ENCODE measurements around the gene SMIM32. TPM values are rescaled to one million over a fixed set of nuclear protein-coding genes. Genes with fewer than 3 reads are reported as not detected.

SMIM32 gene
- total and polyA plus RNA-seq, 2 donors (not counting 3 experiments of a cell fraction or from before 2014, with no cell fraction given), result not detected

- H3K9me1 ChIP-seq (replicated peaks; ENCODE audit: control insufficient read depth, extremely low read depth, insufficient read depth, low read length), result no peaks in the 10 kb centered on the region
- no peaks in the 10 kb centered on the region for H3K9me3 ChIP-seq (replicated peaks; ENCODE audit: control insufficient read depth, insufficient read depth, low read length)
- H3K4me3 ChIP-seq (replicated peaks in 1 of 3; ENCODE audit: insufficient read depth in 1 of 3, low read depth in 1 of 3, low read length in 3 of 3), result no peak overlapping the region
- H3K36me3 ChIP-seq (ENCODE audit: control insufficient read depth in 2 of 2, extremely low read depth in 1 of 2, insufficient read depth in 2 of 2, low read length in 2 of 2), result no peaks in the 10 kb centered on the region
- intact Hi-C loops (cut with micrococcal nuclease) (no loop called here), dilution Hi-C loops (cut with MboI; ENCODE audit: extremely low pct_ligation_motif_present, low sequenced_read_pairs) (no loop called here)
- H3K4me1 ChIP-seq (ENCODE audit: control insufficient read depth, extremely low read depth, insufficient read depth, low read length), result no peaks in the 10 kb centered on the region
- H2AFZ ChIP-seq (ENCODE audit: low read depth, low read length), result no peak overlapping the region
- TF ChIP-seq GATA2 (IDR thresholded peaks at IDR 0.05; ENCODE audit: insufficient read depth, insufficient read length, low read depth, low read length) (no peak), FOS (IDR thresholded peaks at IDR 0.05; ENCODE audit: borderline replicate concordance, insufficient read depth, low read length) (no peak), MYC (IDR thresholded peaks at IDR 0.05; ENCODE audit: low read depth, low read length) (no peak), CTCF (IDR thresholded peaks at IDR 0.05; ENCODE audit: extremely low read depth in 1 of 2, insufficient read depth in 1 of 2, low read depth in 1 of 2, low read length in 2 of 2) (no peak), POLR2A (IDR thresholded peaks at IDR 0.05; ENCODE audit: low read depth, low read length) (no peak), EZH2 (IDR thresholded peaks at IDR 0.05; ENCODE audit: borderline replicate concordance, low read depth, low read length, severe bottlenecking) (no peak), JUN (IDR thresholded peaks at IDR 0.05; ENCODE audit: borderline replicate concordance, insufficient read depth, insufficient read length, low read depth) (no peak), POLR2AphosphoS5 (IDR thresholded peaks at IDR 0.05; ENCODE audit: insufficient read depth, low read depth, low read length) (no peak)
- TF ChIP-seq, protein P1, sequence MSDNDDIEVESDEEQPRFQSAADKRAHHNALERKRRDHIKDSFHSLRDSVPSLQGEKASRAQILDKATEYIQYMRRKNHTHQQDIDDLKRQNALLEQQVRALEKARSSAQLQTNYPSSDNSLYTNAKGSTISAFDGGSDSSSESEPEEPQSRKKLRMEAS (IDR thresholded peaks at IDR 0.05; ENCODE audit: insufficient read depth, insufficient read length), result no peak
- BruUV-seq (replicated peaks), result no TSS peak
- no peak overlapping the region for H3K27ac ChIP-seq (ENCODE audit: insufficient read depth, low read depth, low read length)
- ChIA-PET POLR2A (no interaction called here), CTCF (interaction anchor here (0.7 kb wide), 1 partner anchor 13 kb away, joined by 3 read pairs; no protein-coding TSS in a partner anchor)
- no peaks in the 10 kb centered on the region for H3K79me2 ChIP-seq (ENCODE audit: control insufficient read depth, insufficient read depth, low read length)
- FAIRE-seq (no peak), DNase-seq (ENCODE audit: low read depth, low spot score) (no peak)
- H3K4me2 ChIP-seq (ENCODE audit: insufficient read depth, low read length), result no peak overlapping the region
- peaks cover 1 to 17% of the 10 kb centered on the region in 2 experiments for H3K27me3 ChIP-seq (ENCODE audit: control insufficient read depth in 2 of 2, insufficient read depth in 2 of 2, low read length in 2 of 2)
- no peak overlapping the region for H3K9ac ChIP-seq (replicated peaks; ENCODE audit: extremely low read depth, insufficient read depth, low read length)
- H4K20me1 ChIP-seq (replicated peaks; ENCODE audit: control insufficient read depth, extremely low read depth, insufficient read depth, low read length), result no peaks in the 10 kb centered on the region
Measured at GRCh38 chr5:136225796-136226195, 32.8 kb upstream of the SMIM32 start.

All from endothelial cell of umbilical vein (primary cell).